GM19023 (cell line): ENCODE data around the gene MORN1.

Source experiments
- ATAC-seq: cut with Tn5 transposase; IDR thresholded peaks from one replicate; pipeline ENCODE4 v1.9.1; 2021; ENCODE audit warnings: mild to moderate bottlenecking, moderate library complexity; ENCODE audit not compliant: unreplicated experiment

MORN1 gene

GRCh38 chr1:2353551-2354438 is 37.6 kb downstream of the MORN1 start:
- ATAC-seq: no peak

- ATAC-seq: no peak
Measured at GRCh38 chr1:2352897-2353550, 38.3 kb downstream of the MORN1 start.

- ATAC-seq: no peak
Measured at GRCh38 chr1:2352341-2352896, 38.9 kb downstream of the MORN1 start.

- ATAC-seq: no peak
Measured at GRCh38 chr1:2351723-2352122, 39.6 kb downstream of the MORN1 start.

GRCh38 chr1:2350911-2351655 is 40.3 kb downstream of the MORN1 start:
- ATAC-seq: no peak

- ATAC-seq: no peak
Measured at GRCh38 chr1:2350501-2350900, 40.9 kb downstream of the MORN1 start.

- no peak for ATAC-seq
Measured at GRCh38 chr1:2349806-2350205, 41.5 kb downstream of the MORN1 start.

- no peak for ATAC-seq
Measured at GRCh38 chr1:2348346-2349325, 42.7 kb downstream of the MORN1 start.

GRCh38 chr1:2347896-2348295 is 43.5 kb downstream of the MORN1 start:
- no peak for ATAC-seq

- no peak for ATAC-seq
Measured at GRCh38 chr1:2347409-2347785, 44.0 kb downstream of the MORN1 start.

GRCh38 chr1:2346691-2347408 is 44.5 kb downstream of the MORN1 start:
- no peak for ATAC-seq

- ATAC-seq: no peak
Measured at GRCh38 chr1:2345297-2346075, 45.9 kb downstream of the MORN1 start.

GRCh38 chr1:2344744-2345296 is 46.5 kb downstream of the MORN1 start:
- no peak for ATAC-seq

- no peak for ATAC-seq
Measured at GRCh38 chr1:2344121-2344681, 47.2 kb downstream of the MORN1 start.

- no peak for ATAC-seq
Measured at GRCh38 chr1:2343023-2343935, 48.1 kb downstream of the MORN1 start.

GRCh38 chr1:2342384-2343022 is 48.9 kb downstream of the MORN1 start:
- ATAC-seq: no peak
